Activated T-cell treated with anti-CD3 and anti-CD28 coated beads, Interleukin-2, amount 50 U/mL, for 24 hours (primary cell): Measurements from ENCODE around the gene RNF44.
A peak's percentile ranks its signal among the peaks of the same experiment; 100 is the strongest.

Source experiments
- DNase-seq: peaks from one replicate; pipeline ENCODE4 v3.0.0-alpha.2; 2020
- H3K27ac Mint-ChIP-seq: 2 replicates; pipeline ENCODE4 v1.8.0; 2020; ENCODE audit warnings: mild to moderate bottlenecking, mixed read lengths
- H3K27me3 Mint-ChIP-seq: 2 replicates; pipeline ENCODE4 v1.8.0; 2020; ENCODE audit warnings: mixed read lengths
- H3K36me3 Mint-ChIP-seq: 2 replicates; pipeline ENCODE4 v1.8.0; 2020; ENCODE audit warnings: low read depth, mixed read lengths
- H3K4me1 Mint-ChIP-seq: 2 replicates; pipeline ENCODE4 v1.8.0; 2020; ENCODE audit warnings: low read depth, mixed read lengths
- H3K4me3 Mint-ChIP-seq: 2 replicates; pipeline ENCODE4 v1.8.0; 2020; ENCODE audit warnings: mild to moderate bottlenecking, moderate library complexity, mixed read lengths
- H3K9me3 Mint-ChIP-seq: 2 replicates; pipeline ENCODE4 v1.8.0; 2020; ENCODE audit warnings: mixed read lengths

Gene RNF44

GRCh38 chr5:176534640-176535039, 2.6 kb downstream of the RNF44 start:
- no peaks in the 10 kb centered on the region for H3K9me3 Mint-ChIP-seq
- peak overlapping the region; percentile 87 for H3K4me3 Mint-ChIP-seq
- peak; percentile 56 for DNase-seq
- H3K27ac Mint-ChIP-seq = peak overlapping the region; percentile 99
- H3K27me3 Mint-ChIP-seq = no peaks in the 10 kb centered on the region
- H3K4me1 Mint-ChIP-seq = peaks cover 56% of the 10 kb centered on the region
- peaks cover 49% of the 10 kb centered on the region for H3K36me3 Mint-ChIP-seq

GRCh38 chr5:176533894-176534611, 3.1 kb downstream of the RNF44 start:
- no peaks in the 10 kb centered on the region for H3K9me3 Mint-ChIP-seq
- peak; percentile 65 for DNase-seq
- H3K4me1 Mint-ChIP-seq = peaks cover 59% of the 10 kb centered on the region
- H3K36me3 Mint-ChIP-seq = peaks cover 55% of the 10 kb centered on the region
- peak overlapping the region; percentile 87 for H3K4me3 Mint-ChIP-seq
- peak overlapping the region; percentile 99 for H3K27ac Mint-ChIP-seq
- no peaks in the 10 kb centered on the region for H3K27me3 Mint-ChIP-seq

- Mint-ChIP-seq H3K4me3 (peak overlapping the region; percentile 87), H3K27ac (peak overlapping the region; percentile 99), H3K27me3 (no peaks in the 10 kb centered on the region), H3K4me1 (peaks cover 58% of the 10 kb centered on the region), H3K36me3 (peaks cover 61% of the 10 kb centered on the region), H3K9me3 (no peaks in the 10 kb centered on the region)
- DNase-seq = no peak
Observed at GRCh38 chr5:176533390-176533789, 3.8 kb downstream of the RNF44 start.

DNA sequence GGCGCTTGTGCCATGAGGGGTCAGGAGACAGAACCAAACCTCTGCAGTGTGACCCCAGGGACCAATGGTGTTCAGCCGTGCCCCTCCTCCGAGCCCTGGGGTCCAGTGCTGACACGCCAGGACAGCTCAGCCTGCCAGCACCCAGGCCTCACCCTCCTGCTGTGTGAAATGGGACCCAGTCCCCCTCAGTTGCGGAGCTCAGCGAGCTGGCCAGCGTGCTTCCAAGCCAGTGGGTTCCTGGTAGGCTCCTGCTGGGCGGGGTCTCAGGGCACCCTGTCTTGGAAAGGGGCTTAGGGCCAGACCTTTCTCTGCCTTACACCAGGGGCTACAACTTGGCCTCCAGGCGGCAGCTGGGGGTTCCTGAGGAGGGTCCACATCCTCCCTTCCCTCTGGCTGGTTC, 4.4 kb downstream of the RNF44 start:
- no peak for DNase-seq
- H3K27me3 Mint-ChIP-seq = no peaks in the 10 kb centered on the region
- H3K4me3 Mint-ChIP-seq = peak overlapping the region; percentile 87
- H3K9me3 Mint-ChIP-seq = no peaks in the 10 kb centered on the region
- peaks cover 67% of the 10 kb centered on the region for H3K36me3 Mint-ChIP-seq
- peaks cover 58% of the 10 kb centered on the region for H3K4me1 Mint-ChIP-seq
- peak overlapping the region; percentile 99 for H3K27ac Mint-ChIP-seq

- Mint-ChIP-seq H3K27ac (peak overlapping the region; percentile 91), H3K27me3 (no peaks in the 10 kb centered on the region), H3K4me3 (peak overlapping the region; percentile 71), H3K9me3 (no peaks in the 10 kb centered on the region), H3K4me1 (peaks cover 61% of the 10 kb centered on the region), H3K36me3 (peaks cover 71% of the 10 kb centered on the region)
- no peak for DNase-seq
Observed at GRCh38 chr5:176531902-176532493, 5.2 kb downstream of the RNF44 start.

DNA sequence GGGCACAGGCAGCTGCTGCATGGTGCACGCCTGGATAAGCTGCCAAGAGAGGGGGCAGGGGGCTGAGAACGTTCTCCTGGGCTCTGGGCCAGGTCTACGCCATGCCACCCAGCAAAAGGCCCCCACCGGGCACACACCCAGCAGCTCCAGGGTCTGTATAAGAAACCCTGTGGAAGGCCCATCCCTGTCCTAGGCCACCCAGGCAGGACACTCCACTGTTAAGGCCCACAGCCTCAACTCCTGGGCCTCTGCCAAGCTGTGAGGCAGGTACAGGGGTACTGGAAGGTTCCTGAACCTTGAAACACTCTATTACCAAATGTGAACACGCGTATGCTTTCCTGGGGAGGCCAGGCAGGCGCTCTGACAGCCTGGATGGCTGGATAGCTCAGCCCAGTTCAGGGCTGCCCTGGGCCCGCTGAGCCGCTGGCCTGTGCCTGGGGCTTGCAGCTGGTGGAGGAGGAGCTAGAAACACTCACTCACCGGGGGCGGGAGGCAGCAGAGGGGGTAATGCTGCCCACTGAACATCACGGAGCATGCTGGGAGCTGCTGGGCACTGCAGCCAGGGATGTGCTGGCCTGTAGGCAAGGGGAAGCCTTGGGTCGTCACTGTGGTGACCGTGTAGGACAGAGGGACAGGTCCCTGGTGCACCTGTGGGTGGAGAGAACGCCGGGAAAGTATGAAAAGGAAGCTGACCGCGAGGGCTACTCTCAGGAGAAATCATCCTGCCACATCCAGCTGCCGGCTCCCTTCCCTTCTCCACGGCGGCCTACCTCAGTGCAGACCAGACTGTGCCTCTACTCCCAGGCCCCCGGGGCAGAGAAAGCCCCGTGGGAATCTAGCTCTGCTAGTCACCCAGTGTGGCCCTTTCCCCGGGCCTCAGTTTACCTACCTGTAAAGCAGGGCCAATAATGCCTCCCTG, 6.0 kb downstream of the RNF44 start:
- H3K27me3 Mint-ChIP-seq = no peaks in the 10 kb centered on the region
- peaks cover 61% of the 10 kb centered on the region for H3K4me1 Mint-ChIP-seq
- peaks cover 73% of the 10 kb centered on the region for H3K36me3 Mint-ChIP-seq
- H3K27ac Mint-ChIP-seq = peak overlapping the region; percentile 91
- no peaks in the 10 kb centered on the region for H3K9me3 Mint-ChIP-seq
- peak; percentile 66 for DNase-seq
- H3K4me3 Mint-ChIP-seq = peak overlapping the region; percentile 71

GRCh38 chr5:176530393-176530982, 6.7 kb downstream of the RNF44 start:
- Mint-ChIP-seq H3K36me3 (peaks cover 67% of the 10 kb centered on the region), H3K27me3 (no peaks in the 10 kb centered on the region), H3K4me1 (peaks cover 61% of the 10 kb centered on the region), H3K27ac (peak overlapping the region; percentile 91), H3K4me3 (peak overlapping the region; percentile 71), H3K9me3 (no peaks in the 10 kb centered on the region)
- DNase-seq = no peak

GRCh38 chr5:176529741-176530141, 7.5 kb downstream of the RNF44 start:
- peaks cover 55% of the 10 kb centered on the region for H3K4me1 Mint-ChIP-seq

DNA sequence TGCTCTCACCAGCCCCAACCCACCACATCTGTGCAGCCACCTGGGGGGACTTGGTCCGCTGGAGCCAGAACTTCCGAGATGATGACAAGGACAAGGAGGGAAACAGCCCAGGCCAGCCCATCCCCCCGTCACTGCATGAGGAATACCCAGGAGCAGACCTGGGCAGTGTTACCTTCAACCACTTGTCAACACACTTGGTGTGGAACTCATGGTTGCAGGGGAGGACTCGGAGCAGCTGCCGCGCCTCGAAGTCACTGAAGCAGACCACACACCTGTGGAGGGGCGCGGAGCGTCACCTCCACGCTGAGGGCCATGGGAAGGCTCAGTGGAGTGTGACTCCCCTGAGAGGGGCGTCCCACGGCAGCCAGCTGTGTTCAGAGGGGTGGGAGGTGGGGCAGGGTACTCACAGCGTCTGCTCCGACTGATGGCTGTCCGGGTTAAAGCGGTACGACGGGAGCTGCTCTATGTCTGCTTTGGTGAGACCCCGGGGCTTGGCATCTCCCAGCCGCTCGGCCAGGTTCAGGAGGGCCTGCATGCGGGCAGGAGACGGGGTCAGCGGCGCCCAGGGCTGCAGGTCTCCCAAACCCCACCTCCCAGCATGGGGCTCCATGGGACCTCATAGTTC, 8.0 kb downstream of the RNF44 start:
- H3K27me3 Mint-ChIP-seq = no peaks in the 10 kb centered on the region
- peaks cover 49% of the 10 kb centered on the region for H3K4me1 Mint-ChIP-seq
- peaks cover 57% of the 10 kb centered on the region for H3K36me3 Mint-ChIP-seq
- H3K27ac Mint-ChIP-seq = peak overlapping the region; percentile 87
- peak overlapping the region; percentile 62 for H3K4me3 Mint-ChIP-seq
- H3K9me3 Mint-ChIP-seq = no peaks in the 10 kb centered on the region
- DNase-seq = no peak

More at GRCh38 chr5:176529741-176530141, 7.5 kb downstream of the RNF44 start:
- Mint-ChIP-seq H3K27me3 (no peaks in the 10 kb centered on the region), H3K36me3 (peaks cover 62% of the 10 kb centered on the region), H3K4me3 (peak overlapping the region; percentile 62), H3K9me3 (no peaks in the 10 kb centered on the region), H3K27ac (peak overlapping the region; percentile 87)
- peak; percentile 59 for DNase-seq

- H3K9me3 Mint-ChIP-seq = no peaks in the 10 kb centered on the region
- peaks cover 56% of the 10 kb centered on the region for H3K36me3 Mint-ChIP-seq
- no peak overlapping the region for H3K4me3 Mint-ChIP-seq
- peaks cover 44% of the 10 kb centered on the region for H3K4me1 Mint-ChIP-seq
- peak overlapping the region; percentile 47 for H3K27ac Mint-ChIP-seq
- DNase-seq = no peak
- H3K27me3 Mint-ChIP-seq = no peaks in the 10 kb centered on the region
Observed at GRCh38 chr5:176528761-176529115, 8.5 kb downstream of the RNF44 start.

- Mint-ChIP-seq H3K27me3 (no peaks in the 10 kb centered on the region), H3K9me3 (no peaks in the 10 kb centered on the region), H3K4me3 (no peak overlapping the region), H3K4me1 (peaks cover 40% of the 10 kb centered on the region), H3K36me3 (peaks cover 53% of the 10 kb centered on the region), H3K27ac (peak overlapping the region; percentile 47)
- no peak for DNase-seq
Observed at GRCh38 chr5:176528301-176528700, 8.9 kb downstream of the RNF44 start.

DNA sequence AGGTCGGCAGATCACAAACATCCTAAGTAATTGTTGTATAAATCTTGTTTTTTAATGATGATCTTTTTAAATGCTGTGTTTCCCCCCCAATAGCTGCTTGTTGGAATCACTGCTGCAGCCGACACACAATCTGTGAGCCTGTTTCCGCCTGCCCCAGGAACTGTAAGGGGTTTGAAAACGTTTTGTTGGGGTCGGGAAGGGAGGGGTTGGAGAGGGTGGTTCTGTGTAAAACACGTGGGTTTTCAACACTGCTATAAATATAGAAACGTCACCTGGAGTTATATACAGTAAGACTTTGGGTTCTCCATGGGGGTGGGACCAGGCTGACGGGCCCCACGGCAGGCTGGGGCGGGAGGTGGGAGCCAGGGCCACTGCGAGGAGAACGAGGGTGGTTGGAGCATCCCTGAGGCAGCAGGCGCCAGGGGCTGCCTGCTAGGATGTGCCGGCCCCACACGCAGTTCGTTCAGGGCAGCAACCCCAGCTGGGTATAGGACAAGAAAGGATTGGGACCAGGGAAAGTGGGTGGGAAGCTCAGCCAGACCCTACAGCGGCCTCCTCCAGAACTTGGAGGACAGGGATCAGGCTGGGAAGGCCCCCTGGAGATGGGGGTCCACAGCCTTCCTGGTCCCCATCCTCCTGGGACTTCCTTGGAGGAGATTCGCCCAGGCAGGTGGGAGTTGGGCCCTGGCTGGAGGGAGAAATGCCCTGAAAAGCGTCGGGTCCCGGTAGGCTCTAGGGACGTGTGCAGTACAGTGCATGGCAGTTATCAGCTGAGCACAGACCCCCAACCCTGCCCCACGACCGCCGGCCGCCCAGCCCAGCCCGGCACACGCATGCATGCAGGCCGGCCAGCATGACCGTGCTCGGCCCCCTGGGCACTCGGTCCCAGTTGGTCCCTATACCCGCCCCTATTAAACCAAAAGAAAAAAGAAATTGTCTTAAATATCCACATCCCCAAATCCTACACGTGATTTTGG, 9.7 kb downstream of the RNF44 start:
- Mint-ChIP-seq H3K27ac (peak overlapping the region; percentile 69), H3K9me3 (no peaks in the 10 kb centered on the region), H3K4me1 (peaks cover 39% of the 10 kb centered on the region), H3K27me3 (no peaks in the 10 kb centered on the region), H3K36me3 (peaks cover 48% of the 10 kb centered on the region), H3K4me3 (no peak overlapping the region)
- DNase-seq = no peak

GRCh38 chr5:176526462-176526861, 10.7 kb downstream of the RNF44 start:
- no peak for DNase-seq
- Mint-ChIP-seq H3K27ac (no peak overlapping the region), H3K27me3 (no peaks in the 10 kb centered on the region), H3K4me1 (peaks cover 34% of the 10 kb centered on the region), H3K4me3 (no peak overlapping the region), H3K36me3 (peaks cover 43% of the 10 kb centered on the region), H3K9me3 (no peaks in the 10 kb centered on the region)
